Sigmoid colon (tissue), 4 donors: ENCODE results near the gene PIGB.

Experiments used
- CTCF ChIP-seq, 4 experiments: fragments of 450-650 bp in 3 of 4; fragments of 200-600 bp in 1 of 4; IDR thresholded peaks; one replicate each; pipeline ENCODE4 v1.5.1; 2016 to 2019; ENCODE audit warnings: antibody characterized with exemption in 4 of 4, mild to moderate bottlenecking in 3 of 4, moderate library complexity in 2 of 4
- EP300 ChIP-seq, 4 donors: sonication (generic); formaldehyde crosslinking; IDR thresholded peaks; one replicate each; pipeline ENCODE4 v1.6.1; 2017; ENCODE audit warnings: antibody characterized with exemption in 4 of 4
- POLR2A ChIP-seq, 2 donors: fragments of 450-650 bp; IDR thresholded peaks; one replicate each; pipeline ENCODE4 v1.6.1; 2016; ENCODE audit warnings: antibody characterized with exemption in 2 of 2, mild to moderate bottlenecking in 2 of 2, moderate library complexity in 2 of 2
- POLR2AphosphoS5 ChIP-seq, 4 donors: sonication (generic); formaldehyde crosslinking; IDR thresholded peaks; one replicate each; pipeline ENCODE4 v1.6.1; 2017; ENCODE audit warnings: antibody characterized with exemption in 4 of 4

- TF ChIP-seq CTCF (IDR thresholded peaks at IDR 0.05) = no peak
- no peak for TF ChIP-seq POLR2A (IDR thresholded peaks at IDR 0.05)
- no peak for TF ChIP-seq EP300 (IDR thresholded peaks at IDR 0.05)
- no peak for TF ChIP-seq POLR2AphosphoS5 (IDR thresholded peaks at IDR 0.05)
Observed at GRCh38 chr15:55322467-55322866, 3.4 kb downstream of the PIGB start.
